HepG2 (cell line): Measurements from ENCODE around the gene CTIF.

Experiments
- AKAP8 ChIP-seq: sonication (generic); formaldehyde crosslinking; IDR thresholded peaks from 2 replicates; pipeline ENCODE4 v1.5.1; 2020; ENCODE audit warnings: mild to moderate bottlenecking, missing genetic modification reagents
- CEBPG ChIP-seq: IDR thresholded peaks from 2 replicates; pipeline ENCODE4 v1.6.1; 2016
- CENPT ChIP-seq: sonication (generic); formaldehyde crosslinking; IDR thresholded peaks from 2 replicates; pipeline ENCODE4 v1.8.0; 2022; ENCODE audit warnings: low read depth, mild to moderate bottlenecking, moderate library complexity, missing genetic modification reagents
- CREB1 ChIP-seq, 2 experiments: fragments of 450-650 bp in 1 of 2; IDR thresholded peaks; 2 replicates each; pipeline ENCODE4 v1.6.1; 2016 to 2017; ENCODE audit warnings: control low read depth in 1 of 2, mild to moderate bottlenecking in 1 of 2, missing compliant biosample characterization in 1 of 2, missing genetic modification characterization in 1 of 2
- ELF4 ChIP-seq: sonication (generic); formaldehyde crosslinking; IDR thresholded peaks from 2 replicates; pipeline ENCODE4 v1.5.0; 2020; ENCODE audit warnings: missing genetic modification reagents, mild to moderate bottlenecking, moderate library complexity, borderline replicate concordance
- POLR2AphosphoS5 ChIP-seq: IDR thresholded peaks from 2 replicates; pipeline ENCODE4 v1.6.1; 2012; ENCODE audit warnings: low read depth, low read length
- SMAD3 ChIP-seq: sonication (generic); formaldehyde crosslinking; IDR thresholded peaks from 2 replicates; pipeline ENCODE4 v1.4.0; 2020; ENCODE audit warnings: missing genetic modification reagents
- SMC3 ChIP-seq: IDR thresholded peaks from 2 replicates; pipeline ENCODE4 v1.6.1; 2011; ENCODE audit warnings: low read length, improper control_type of control experiment
- TAF1 ChIP-seq: sonication (generic); formaldehyde crosslinking; IDR thresholded peaks from 2 replicates; pipeline ENCODE4 v1.4.0; 2020; ENCODE audit warnings: missing genetic modification reagents
- ZNF224 ChIP-seq: sonication (generic); formaldehyde crosslinking; IDR thresholded peaks from 2 replicates; pipeline ENCODE4 v1.5.0; 2020; ENCODE audit warnings: mild to moderate bottlenecking, missing genetic modification reagents
- TF ChIP-seq, protein P1 (sequence below): sonication (generic); formaldehyde crosslinking; IDR thresholded peaks from 2 replicates; pipeline ENCODE4 v1.5.0; 2020; ENCODE audit warnings: mild to moderate bottlenecking, missing genetic modification reagents, moderate library complexity
- TF ChIP-seq, protein P2 (sequence below): sonication (generic); formaldehyde crosslinking; IDR thresholded peaks from 2 replicates; pipeline ENCODE4 v1.8.0; 2022; ENCODE audit warnings: mild to moderate bottlenecking, missing genetic modification reagents; ENCODE audit not compliant: insufficient replicate concordance

DNA sequence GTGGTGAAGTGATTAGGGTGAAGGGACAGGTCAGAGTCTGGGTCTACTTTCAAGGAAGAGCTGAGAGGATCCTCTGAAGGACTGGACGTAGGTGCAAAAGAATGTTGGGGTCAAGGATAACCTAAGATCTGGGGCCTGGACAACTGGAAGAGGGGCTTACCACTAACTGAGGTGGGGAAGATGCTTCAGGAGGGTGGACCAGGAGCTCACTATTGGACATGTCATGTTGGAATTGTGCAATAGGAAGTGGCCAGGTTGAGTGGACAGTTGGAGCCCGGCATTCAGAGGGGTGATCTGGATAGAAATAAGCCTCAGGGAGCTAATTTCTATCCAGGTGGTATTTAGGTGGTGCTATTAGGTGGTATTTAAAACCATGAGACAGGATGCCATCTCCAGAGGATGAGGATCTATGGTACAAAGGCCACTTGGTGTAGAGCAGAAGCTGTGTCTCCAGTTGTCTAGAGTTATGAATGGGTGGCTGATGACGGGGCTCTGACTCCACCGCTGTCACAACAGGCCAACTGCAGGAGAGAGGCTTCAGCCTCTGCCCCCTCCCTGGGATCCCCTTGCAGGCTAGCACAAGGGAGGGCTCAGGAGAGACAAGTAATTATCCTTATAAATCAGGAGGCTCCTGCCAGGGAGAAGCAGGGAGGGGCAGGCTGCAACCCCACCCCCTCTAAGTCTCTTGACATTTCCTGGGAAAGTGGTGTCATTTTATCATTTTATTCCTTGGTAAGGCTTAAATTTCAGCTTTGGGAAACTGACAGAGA lies 254.0 kb downstream of the CTIF start:
- TF ChIP-seq, protein P1, sequence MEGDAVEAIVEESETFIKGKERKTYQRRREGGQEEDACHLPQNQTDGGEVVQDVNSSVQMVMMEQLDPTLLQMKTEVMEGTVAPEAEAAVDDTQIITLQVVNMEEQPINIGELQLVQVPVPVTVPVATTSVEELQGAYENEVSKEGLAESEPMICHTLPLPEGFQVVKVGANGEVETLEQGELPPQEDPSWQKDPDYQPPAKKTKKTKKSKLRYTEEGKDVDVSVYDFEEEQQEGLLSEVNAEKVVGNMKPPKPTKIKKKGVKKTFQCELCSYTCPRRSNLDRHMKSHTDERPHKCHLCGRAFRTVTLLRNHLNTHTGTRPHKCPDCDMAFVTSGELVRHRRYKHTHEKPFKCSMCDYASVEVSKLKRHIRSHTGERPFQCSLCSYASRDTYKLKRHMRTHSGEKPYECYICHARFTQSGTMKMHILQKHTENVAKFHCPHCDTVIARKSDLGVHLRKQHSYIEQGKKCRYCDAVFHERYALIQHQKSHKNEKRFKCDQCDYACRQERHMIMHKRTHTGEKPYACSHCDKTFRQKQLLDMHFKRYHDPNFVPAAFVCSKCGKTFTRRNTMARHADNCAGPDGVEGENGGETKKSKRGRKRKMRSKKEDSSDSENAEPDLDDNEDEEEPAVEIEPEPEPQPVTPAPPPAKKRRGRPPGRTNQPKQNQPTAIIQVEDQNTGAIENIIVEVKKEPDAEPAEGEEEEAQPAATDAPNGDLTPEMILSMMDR (CRISPR knock-in tag) = no peak
- TF ChIP-seq TAF1 (CRISPR knock-in tag) (no peak), SMAD3 (CRISPR knock-in tag) (no peak), AKAP8 (no peak), POLR2AphosphoS5 (no peak), ZNF224 (no peak), ELF4 (CRISPR knock-in tag) (no peak), SMC3 (no peak), CENPT (CRISPR knock-in tag) (no peak), CREB1 (IDR thresholded peaks at IDR 0.05) (no peak), CREB1 (CRISPR knock-in tag; IDR thresholded peaks at IDR 0.05) (no peak), CEBPG (CRISPR knock-in tag) (no peak)
- TF ChIP-seq, protein P2, sequence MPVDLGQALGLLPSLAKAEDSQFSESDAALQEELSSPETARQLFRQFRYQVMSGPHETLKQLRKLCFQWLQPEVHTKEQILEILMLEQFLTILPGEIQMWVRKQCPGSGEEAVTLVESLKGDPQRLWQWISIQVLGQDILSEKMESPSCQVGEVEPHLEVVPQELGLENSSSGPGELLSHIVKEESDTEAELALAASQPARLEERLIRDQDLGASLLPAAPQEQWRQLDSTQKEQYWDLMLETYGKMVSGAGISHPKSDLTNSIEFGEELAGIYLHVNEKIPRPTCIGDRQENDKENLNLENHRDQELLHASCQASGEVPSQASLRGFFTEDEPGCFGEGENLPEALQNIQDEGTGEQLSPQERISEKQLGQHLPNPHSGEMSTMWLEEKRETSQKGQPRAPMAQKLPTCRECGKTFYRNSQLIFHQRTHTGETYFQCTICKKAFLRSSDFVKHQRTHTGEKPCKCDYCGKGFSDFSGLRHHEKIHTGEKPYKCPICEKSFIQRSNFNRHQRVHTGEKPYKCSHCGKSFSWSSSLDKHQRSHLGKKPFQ (CRISPR knock-in tag) = no peak
